ENCODE results near the gene SGMS1. TPM values are rescaled to one million over a fixed set of nuclear protein-coding genes. Genes with fewer than 3 reads are reported as not detected.
A peak's percentile ranks its signal among the peaks of the same experiment; 100 is the strongest.

SGMS1 gene
- total RNA-seq, 1 experiment from 2014 or later = 25.5 TPM

- in situ Hi-C loops (cut with HindIII; ENCODE audit: low sequenced_read_pairs) = no loop called here
- DNase-seq (ENCODE audit: low spot score) = no peak
Observed at GRCh38 chr10:50343702-50344331, 279.9 kb downstream of the SGMS1 start.

- in situ Hi-C loops (cut with HindIII; ENCODE audit: low sequenced_read_pairs) = no loop called here
Observed at GRCh38 chr10:50341987-50342386, 281.8 kb downstream of the SGMS1 start.

GRCh38 chr10:50336140-50336539 is 287.6 kb downstream of the SGMS1 start:
- in situ Hi-C loops (cut with HindIII; ENCODE audit: low sequenced_read_pairs) = no loop called here
- no peak for DNase-seq (ENCODE audit: low spot score)

More at GRCh38 chr10:50341987-50342386, 281.8 kb downstream of the SGMS1 start:
- no peak for DNase-seq (ENCODE audit: low spot score)

GRCh38 chr10:50335397-50335796 is 288.4 kb downstream of the SGMS1 start:
- no peak for DNase-seq (ENCODE audit: low spot score)
- in situ Hi-C loops (cut with HindIII; ENCODE audit: low sequenced_read_pairs) = no loop called here

- DNase-seq (ENCODE audit: low spot score) = no peak
- in situ Hi-C loops (cut with HindIII; ENCODE audit: low sequenced_read_pairs) = no loop called here
Observed at GRCh38 chr10:50334273-50334672, 289.5 kb downstream of the SGMS1 start.

- no peak for DNase-seq (ENCODE audit: low spot score)
- in situ Hi-C loops (cut with HindIII; ENCODE audit: low sequenced_read_pairs) = no loop called here
Observed at GRCh38 chr10:50333872-50334271, 289.9 kb downstream of the SGMS1 start.

- in situ Hi-C loops (cut with HindIII; ENCODE audit: low sequenced_read_pairs) = no loop called here
- DNase-seq (ENCODE audit: low spot score) = no peak
Observed at GRCh38 chr10:50332108-50332842, 291.5 kb downstream of the SGMS1 start.

GRCh38 chr10:50331486-50331885 is 292.3 kb downstream of the SGMS1 start:
- no peak for DNase-seq (ENCODE audit: low spot score)
- in situ Hi-C loops (cut with HindIII; ENCODE audit: low sequenced_read_pairs) = no loop called here

GRCh38 chr10:50326757-50327701 is 296.7 kb downstream of the SGMS1 start:
- DNase-seq (ENCODE audit: low spot score) = peak; percentile 18
- in situ Hi-C loops (cut with HindIII; ENCODE audit: low sequenced_read_pairs) = no loop called here

GRCh38 chr10:50326172-50326555 is 297.6 kb downstream of the SGMS1 start:
- in situ Hi-C loops (cut with HindIII; ENCODE audit: low sequenced_read_pairs) = no loop called here
- no peak for DNase-seq (ENCODE audit: low spot score)

GRCh38 chr10:50325449-50326171 is 298.1 kb downstream of the SGMS1 start:
- no peak for DNase-seq (ENCODE audit: low spot score)
- in situ Hi-C loops (cut with HindIII; ENCODE audit: low sequenced_read_pairs) = no loop called here

GRCh38 chr10:50324680-50325393 is 298.9 kb downstream of the SGMS1 start:
- no peak for DNase-seq (ENCODE audit: low spot score)
- in situ Hi-C loops (cut with HindIII; ENCODE audit: low sequenced_read_pairs) = no loop called here

- in situ Hi-C loops (cut with HindIII; ENCODE audit: low sequenced_read_pairs) = no loop called here
- no peak for DNase-seq (ENCODE audit: low spot score)
Observed at GRCh38 chr10:50324046-50324445, 299.7 kb downstream of the SGMS1 start.

- in situ Hi-C loops (cut with HindIII; ENCODE audit: low sequenced_read_pairs) = no loop called here
- no peak for DNase-seq (ENCODE audit: low spot score)
Observed at GRCh38 chr10:50322077-50322476, 301.7 kb downstream of the SGMS1 start.

- DNase-seq (ENCODE audit: low spot score) = no peak
- in situ Hi-C loops (cut with HindIII; ENCODE audit: low sequenced_read_pairs) = no loop called here
Observed at GRCh38 chr10:50318129-50318528, 305.6 kb downstream of the SGMS1 start.

- in situ Hi-C loops (cut with HindIII; ENCODE audit: low sequenced_read_pairs) = no loop called here
Observed at GRCh38 chr10:50316695-50317648, 306.8 kb downstream of the SGMS1 start.

GRCh38 chr10:50316174-50316573 is 307.6 kb downstream of the SGMS1 start:
- in situ Hi-C loops (cut with HindIII; ENCODE audit: low sequenced_read_pairs) = no loop called here
- no peak for DNase-seq (ENCODE audit: low spot score)

More at GRCh38 chr10:50316695-50317648, 306.8 kb downstream of the SGMS1 start:
- DNase-seq (ENCODE audit: low spot score) = no peak
